HuH-7.5 (cell line): ENCODE measurements around the gene FXYD6.
A peak's percentile ranks its signal among the peaks of the same experiment; 100 is the strongest.

Experiments used
- DNase-seq: peaks from one replicate; pipeline ENCODE4 v3.0.0; 2011; ENCODE audit warnings: low spot score

The FXYD6 gene

GRCh38 chr11:117842131-117842941, 34.1 kb downstream of the FXYD6 start:
- DNase-seq: no peak

GRCh38 chr11:117841551-117842031, 34.9 kb downstream of the FXYD6 start:
- no peak for DNase-seq

GRCh38 chr11:117840881-117841550, 35.4 kb downstream of the FXYD6 start:
- DNase-seq: no peak

GRCh38 chr11:117839936-117840813, 36.3 kb downstream of the FXYD6 start:
- DNase-seq: no peak

GRCh38 chr11:117839380-117839881, 37.0 kb downstream of the FXYD6 start:
- DNase-seq: no peak

- no peak for DNase-seq
Observed at GRCh38 chr11:117838901-117839300, 37.6 kb downstream of the FXYD6 start.

- DNase-seq: no peak
Observed at GRCh38 chr11:117837791-117838190, 38.7 kb downstream of the FXYD6 start.

- DNase-seq: no peak
Observed at GRCh38 chr11:117837070-117837776, 39.2 kb downstream of the FXYD6 start.

- DNase-seq: no peak
Observed at GRCh38 chr11:117836077-117836960, 40.1 kb downstream of the FXYD6 start.

GRCh38 chr11:117835576-117835975, 40.9 kb downstream of the FXYD6 start:
- DNase-seq: no peak

GRCh38 chr11:117834838-117835443, 41.5 kb downstream of the FXYD6 start:
- no peak for DNase-seq

GRCh38 chr11:117834068-117834810, 42.2 kb downstream of the FXYD6 start:
- no peak for DNase-seq

- peak; percentile 42 for DNase-seq
Observed at GRCh38 chr11:117833401-117833891, 43.0 kb downstream of the FXYD6 start.

GRCh38 chr11:117832511-117832910, 43.9 kb downstream of the FXYD6 start:
- no peak for DNase-seq

- no peak for DNase-seq
Observed at GRCh38 chr11:117831661-117832415, 44.6 kb downstream of the FXYD6 start.

GRCh38 chr11:117830674-117831351, 45.6 kb downstream of the FXYD6 start:
- DNase-seq: no peak

- no peak for DNase-seq
Observed at GRCh38 chr11:117830072-117830471, 46.4 kb downstream of the FXYD6 start.

GRCh38 chr11:117829369-117829725, 47.1 kb downstream of the FXYD6 start:
- no peak for DNase-seq
